Right forelimb (tissue), 1 donor: Measurements from ENCODE around the gene DBI.
"Not testable (repeated sequence)": the region's sequence is repeated elsewhere in the genome, so short reads cannot be mapped to it uniquely, and the experiment has no call there.

Experiments
- DNase-seq: peaks from one replicate; pipeline ENCODE4 v3.0.0-alpha.2; 2018

Gene DBI

GRCh38 chr2:119366161-119366648 lies 572 bp upstream of the DBI start:
- no peak for DNase-seq

GRCh38 chr2:119367472-119368099 lies 809 bp downstream of the DBI start:
- no peak for DNase-seq

GRCh38 chr2:119369845-119370244 lies 3.1 kb downstream of the DBI start:
- DNase-seq, result no peak

- no peak for DNase-seq
Measured at GRCh38 chr2:119371111-119371510, 4.3 kb downstream of the DBI start.

- no peak for DNase-seq
Measured at GRCh38 chr2:119372778-119373568, 6.2 kb downstream of the DBI start.

GRCh38 chr2:119373907-119374745 lies 7.3 kb downstream of the DBI start:
- not testable (repeated sequence) for DNase-seq

GRCh38 chr2:119376406-119376805 lies 9.6 kb downstream of the DBI start:
- not testable (repeated sequence) for DNase-seq

- DNase-seq, result no peak
Measured at GRCh38 chr2:119376810-119377209, 10.0 kb downstream of the DBI start.

GRCh38 chr2:119377294-119377992 lies 10.7 kb downstream of the DBI start:
- no peak for DNase-seq

GRCh38 chr2:119377993-119378345 lies 11.2 kb downstream of the DBI start:
- DNase-seq, result no peak

- no peak for DNase-seq
Measured at GRCh38 chr2:119378566-119378965, 11.8 kb downstream of the DBI start.

GRCh38 chr2:119383410-119384140 lies 16.8 kb downstream of the DBI start:
- DNase-seq, result no peak

- DNase-seq, result no peak
Measured at GRCh38 chr2:119384971-119385370, 18.2 kb downstream of the DBI start.

- DNase-seq, result no peak
Measured at GRCh38 chr2:119385466-119385865, 18.7 kb downstream of the DBI start.

GRCh38 chr2:119387381-119388129 lies 20.8 kb downstream of the DBI start:
- peak; percentile 71 for DNase-seq

GRCh38 chr2:119389615-119390306 lies 23.0 kb downstream of the DBI start:
- no peak for DNase-seq

GRCh38 chr2:119393971-119394748 lies 27.4 kb downstream of the DBI start:
- DNase-seq, result no peak

GRCh38 chr2:119397196-119397595 lies 30.4 kb downstream of the DBI start:
- DNase-seq, result no peak

- DNase-seq, result no peak
Measured at GRCh38 chr2:119402106-119402505, 35.3 kb downstream of the DBI start.
